GM10248 (cell line): Measurements from ENCODE around the gene MYO10.

ENCODE experiments used
- CTCF ChIA-PET: fragments of 300-600 bp; sonication (Branson Sonifier 250); formaldehyde crosslinking; extraction: SDS; loops from one replicate; lab custom pipeline; 2021; ENCODE audit warnings: antibody characterized with exemption; lab: Yijun Ruan, JAX
- POLR2A ChIA-PET: fragments of 350-650 bp; sonication (Branson Sonifier 250); formaldehyde crosslinking; extraction: SDS; loops from one replicate; lab custom pipeline; 2020; ENCODE audit warnings: antibody characterized with exemption; lab: Yijun Ruan, JAX
- DNase-seq: peaks from one replicate; pipeline ENCODE4 v3.0.0; 2012; ENCODE audit errors: extremely low spot score
- TF ChIP-seq, protein P1 (sequence below): IDR thresholded peaks from 2 replicates; pipeline ENCODE4 v1.5.1; 2012; ENCODE audit warnings: mild to moderate bottlenecking, low read depth; ENCODE audit errors: extremely low read depth, missing control alignments, control extremely low read depth

MYO10 gene

DNA sequence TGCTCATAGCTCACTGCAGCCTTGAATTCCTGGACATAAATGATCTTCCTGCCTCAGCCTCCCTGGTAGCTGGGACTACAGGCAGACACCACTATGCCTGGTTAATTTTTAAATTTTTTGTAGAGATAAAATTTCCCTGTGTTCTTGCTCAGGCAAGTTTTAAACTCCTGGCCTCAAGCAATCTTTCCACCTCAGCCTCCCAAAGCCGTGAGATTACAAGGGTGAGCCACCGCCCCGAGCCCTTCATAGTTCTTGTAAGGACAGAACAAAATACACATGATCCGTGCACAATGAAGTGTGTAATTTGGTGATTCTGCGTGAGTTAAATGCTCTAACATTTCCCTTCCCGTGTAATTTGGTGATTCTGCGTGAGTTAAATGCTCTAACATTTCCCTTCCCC lies 27.7 kb upstream of the MYO10 start:
- TF ChIP-seq, protein P1, sequence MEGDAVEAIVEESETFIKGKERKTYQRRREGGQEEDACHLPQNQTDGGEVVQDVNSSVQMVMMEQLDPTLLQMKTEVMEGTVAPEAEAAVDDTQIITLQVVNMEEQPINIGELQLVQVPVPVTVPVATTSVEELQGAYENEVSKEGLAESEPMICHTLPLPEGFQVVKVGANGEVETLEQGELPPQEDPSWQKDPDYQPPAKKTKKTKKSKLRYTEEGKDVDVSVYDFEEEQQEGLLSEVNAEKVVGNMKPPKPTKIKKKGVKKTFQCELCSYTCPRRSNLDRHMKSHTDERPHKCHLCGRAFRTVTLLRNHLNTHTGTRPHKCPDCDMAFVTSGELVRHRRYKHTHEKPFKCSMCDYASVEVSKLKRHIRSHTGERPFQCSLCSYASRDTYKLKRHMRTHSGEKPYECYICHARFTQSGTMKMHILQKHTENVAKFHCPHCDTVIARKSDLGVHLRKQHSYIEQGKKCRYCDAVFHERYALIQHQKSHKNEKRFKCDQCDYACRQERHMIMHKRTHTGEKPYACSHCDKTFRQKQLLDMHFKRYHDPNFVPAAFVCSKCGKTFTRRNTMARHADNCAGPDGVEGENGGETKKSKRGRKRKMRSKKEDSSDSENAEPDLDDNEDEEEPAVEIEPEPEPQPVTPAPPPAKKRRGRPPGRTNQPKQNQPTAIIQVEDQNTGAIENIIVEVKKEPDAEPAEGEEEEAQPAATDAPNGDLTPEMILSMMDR, result no peak
- no peak for DNase-seq
- ChIA-PET CTCF (no interaction called here), POLR2A (no interaction called here)

- POLR2A ChIA-PET, result no interaction called here
- CTCF ChIA-PET, result interaction anchor here (0.7 kb wide), 1 partner anchor 20 kb away, joined by 3 read pairs; no protein-coding TSS in a partner anchor
- TF ChIP-seq, protein P1, result no peak
- DNase-seq, result no peak
These were observed 25.0 kb upstream of the MYO10 start for GRCh38 chr5:16961131-16961530.

GRCh38 chr5:16957304-16958196 lies 21.5 kb upstream of the MYO10 start:
- no peak for DNase-seq
- POLR2A ChIA-PET, result no interaction called here
- CTCF ChIA-PET, result no interaction called here
- TF ChIP-seq, protein P1, result no peak

GRCh38 chr5:16953729-16954128 lies 17.6 kb upstream of the MYO10 start:
- TF ChIP-seq, protein P1, result no peak
- ChIA-PET CTCF (no interaction called here), POLR2A (no interaction called here)
- no peak for DNase-seq

GRCh38 chr5:16952968-16953671 lies 17.0 kb upstream of the MYO10 start:
- TF ChIP-seq, protein P1, result no peak
- ChIA-PET POLR2A (no interaction called here), CTCF (no interaction called here)
- no peak for DNase-seq

DNA sequence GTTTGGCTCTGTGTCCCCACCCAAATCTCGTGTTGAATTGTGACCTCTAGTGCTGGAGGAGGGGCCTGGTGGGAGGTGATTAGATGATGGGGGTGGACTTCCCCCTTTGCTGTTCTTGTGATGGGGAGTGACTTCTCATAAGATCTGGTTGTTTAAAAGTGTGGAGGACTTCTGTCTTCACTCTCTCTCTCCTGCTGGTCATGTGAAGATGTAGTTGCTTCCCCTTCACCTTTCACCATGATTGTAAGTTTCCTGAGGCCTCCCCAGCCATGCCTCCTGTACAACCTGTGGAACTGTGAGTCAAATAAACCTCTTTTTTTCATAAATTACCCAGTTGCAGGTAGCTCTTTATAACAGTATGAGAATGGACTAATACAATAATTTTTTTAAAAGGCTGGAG lies 10.6 kb upstream of the MYO10 start:
- POLR2A ChIA-PET, result no interaction called here

More for the DNA sequence above, 10.6 kb upstream of the MYO10 start:
- CTCF ChIA-PET, result no interaction called here
- TF ChIP-seq, protein P1, result no peak
- no peak for DNase-seq
